HepG2 (cell line): ENCODE data around the gene TEKT2. TPM values are rescaled to one million over a fixed set of nuclear protein-coding genes. Genes with fewer than 3 reads are reported as not detected.

ENCODE experiments used
- ATAC-seq: fragments of 200-7000 bp; cut with Tn5 transposase; 3 replicates; pipeline ENCODE4 v1.9.1; 2020; ENCODE audit warnings: mild to moderate bottlenecking, moderate library complexity
- BruUV-seq: library from RNA; stranded (reverse); fragments of 400-500 nt; replicated peaks from 2 replicates; lab custom pipeline; 2021; lab: Mats Ljungman, UMichigan
- CTCF ChIA-PET: fragments of 300-600 bp; formaldehyde crosslinking; extraction: SDS; loops from one replicate; lab custom pipeline; 2021; ENCODE audit warnings: low total read pairs, inconsistent platforms, low intra/inter-chr PET ratio; lab: Yijun Ruan, JAX
- POLR2A ChIA-PET: fragments of 350-600 bp; sonication (Branson Sonifier 250); formaldehyde crosslinking; loops from one replicate; lab custom pipeline; 2020; ENCODE audit warnings: antibody characterized with exemption, inconsistent platforms; lab: Yijun Ruan, JAX
- DNase-seq: peaks from one replicate; pipeline ENCODE4 v3.0.0-alpha.2; 2015; ENCODE audit warnings: low spot score
- FAIRE-seq: peaks from 3 replicates; lab custom pipeline; 2011; peaks lifted over from hg19 to GRCh38; lab: Jason Lieb, UNC
- H2AFZ ChIP-seq: one replicate; pipeline ENCODE4 v1.6.1; 2011; ENCODE audit warnings: low read length, inconsistent platforms
- H3K27ac ChIP-seq: fragments of 300-600 bp; 3 replicates; pipeline ENCODE4 v1.8.0; 2011; ENCODE audit warnings: mixed run types, mild to moderate bottlenecking, mixed read lengths, low read length, inconsistent platforms; ENCODE audit not compliant: insufficient read depth; ENCODE audit errors: extremely low read length
- H3K27me3 ChIP-seq, 2 experiments: fragments of 200-600 bp in 1 of 2; 2 replicates in 1 of 2; 3 replicates in 1 of 2; pipeline versions ENCODE4 v1.6.0 to v1.8.0; 2011; ENCODE audit warnings: low read length in 2 of 2, mild to moderate bottlenecking in 2 of 2, moderate library complexity in 2 of 2, inconsistent platforms in 1 of 2; ENCODE audit not compliant: insufficient read depth in 2 of 2, control insufficient read depth in 1 of 2
- H3K36me3 ChIP-seq, 2 experiments: fragments of 200-600 bp in 1 of 2; replicated peaks in 1 of 2; 2 replicates in 1 of 2; 3 replicates in 1 of 2; pipeline versions ENCODE4 v1.5.1 to v1.8.0; 2011; ENCODE audit warnings: low read length in 2 of 2, inconsistent platforms in 1 of 2; ENCODE audit not compliant: insufficient read depth in 2 of 2, control insufficient read depth in 1 of 2
- H3K4me1 ChIP-seq: 2 replicates; pipeline ENCODE4 v1.5.1; 2012; ENCODE audit warnings: low read length, inconsistent platforms; ENCODE audit not compliant: insufficient read depth
- H3K4me2 ChIP-seq: 2 replicates; pipeline ENCODE4 v1.6.0; 2011; ENCODE audit warnings: low read depth, low read length, inconsistent platforms
- H3K4me3 ChIP-seq, 3 experiments: fragments of 200-600 bp in 1 of 3; sonication (generic), shearing (Covaris generic) in 1 of 3; replicated peaks in 1 of 3; 2 replicates each; pipeline ENCODE4 v1.5.1; 2011 to 2016; ENCODE audit warnings: low read length in 3 of 3, inconsistent platforms in 2 of 3, low read depth in 2 of 3, mild to moderate bottlenecking in 2 of 3, control low read depth in 1 of 3, mixed read lengths in 1 of 3; ENCODE audit not compliant: insufficient read depth in 1 of 3
- H3K79me2 ChIP-seq: one replicate; pipeline ENCODE4 v1.6.1; 2011; ENCODE audit warnings: low read length, inconsistent platforms; ENCODE audit not compliant: insufficient read depth
- H3K9ac ChIP-seq: 2 replicates; pipeline ENCODE4 v1.6.0; 2011; ENCODE audit warnings: mild to moderate bottlenecking, low read depth, low read length, inconsistent platforms; ENCODE audit not compliant: insufficient read depth
- H3K9me3 ChIP-seq: 2 replicates; pipeline ENCODE4 v1.5.1; 2012; ENCODE audit warnings: mild to moderate bottlenecking, low read length
- H4K20me1 ChIP-seq: 2 replicates; pipeline ENCODE4 v1.6.0; 2011; ENCODE audit warnings: inconsistent platforms, mild to moderate bottlenecking, low read length, moderate library complexity; ENCODE audit not compliant: insufficient read depth
- ARID3A ChIP-seq: IDR thresholded peaks from 2 replicates; pipeline ENCODE4 v1.6.1; 2012; ENCODE audit warnings: low read depth, low read length, improper control_type of control experiment
- BRF2 ChIP-seq: sonication (generic); formaldehyde crosslinking; IDR thresholded peaks from 2 replicates; pipeline ENCODE4 v1.8.1; 2022; ENCODE audit warnings: mild to moderate bottlenecking, missing genetic modification reagents
- ETV5 ChIP-seq: IDR thresholded peaks from 2 replicates; pipeline ENCODE4 v1.6.1; 2018; ENCODE audit warnings: missing biosample characterization, missing genetic modification reagents, inconsistent platforms, borderline replicate concordance
- KLF9 ChIP-seq: IDR thresholded peaks from 2 replicates; pipeline ENCODE4 v1.6.1; 2016; ENCODE audit warnings: low read depth
- RBFOX2 ChIP-seq: fragments of 200-400 bp; formaldehyde crosslinking; IDR thresholded peaks from 2 replicates; pipeline ENCODE4 v1.6.1; 2017; ENCODE audit warnings: low read depth, mild to moderate bottlenecking, low read length
- ZNF432 ChIP-seq: sonication (generic); formaldehyde crosslinking; IDR thresholded peaks from 2 replicates; pipeline ENCODE4 v1.5.0; 2020; ENCODE audit warnings: missing genetic modification reagents, mild to moderate bottlenecking, borderline replicate concordance
- ZNF496 ChIP-seq: sonication (generic); formaldehyde crosslinking; IDR thresholded peaks from 2 replicates; pipeline ENCODE4 v1.8.1; 2023; ENCODE audit warnings: mild to moderate bottlenecking, moderate library complexity, missing genetic modification reagents; ENCODE audit not compliant: insufficient replicate concordance
- ZNF788 ChIP-seq: sonication (generic); formaldehyde crosslinking; IDR thresholded peaks from 2 replicates; pipeline ENCODE4 v1.5.0; 2020; ENCODE audit warnings: mild to moderate bottlenecking, missing genetic modification reagents, borderline replicate concordance
- WGBS: methylation state at CpG from one replicate; pipeline ENCODE4 v1.1.6; 2017; ENCODE audit warnings: low lambda C conversion rate; 5-methylcytosine and 5-hydroxymethylcytosine counted together
- in situ Hi-C: cut with HindIII; loops from 2 replicates; pipeline ENCODE4 v1.10.0; 2017; ENCODE audit warnings: low pct_unique_long_range_greater_than_20kb; ENCODE audit not compliant: extremely low pct_ligation_motif_present
- intact Hi-C: fragments of 100-400 bp; cut with micrococcal nuclease; formaldehyde crosslinking; loops from one replicate; pipeline ENCODE4 v1.10.0; 2022; ENCODE audit not compliant: unreplicated experiment
- polyA plus RNA-seq, 8 experiments: library from polyadenylated mRNA; depleted of rRNA in 3 of 8; stranded (reverse) in 7 of 8; unstranded in 1 of 8; fragments of >200 nt; fragmentation: Illumina TruSeq in 4 of 8; extraction: Trizol in 4 of 8; gene quantifications; 2 replicates each; pipeline versions ENCODE4 v1.2.1 to v1.2.3, GENCODE V29; 2011 to 2016; ENCODE audit warnings: low read depth in 4 of 8, missing spikeins in 1 of 8, mixed read lengths in 1 of 8; ENCODE audit not compliant: insufficient read depth in 1 of 8
- total RNA-seq, 5 experiments: library from RNA; depleted of rRNA; stranded (reverse); fragments of >200 nt; fragmentation: Illumina TruSeq; extraction: Trizol; gene quantifications; 2 replicates each; pipeline ENCODE4 v1.2.3, GENCODE V29; 2016; ENCODE audit warnings: low read depth in 1 of 5

The TEKT2 gene
- total and polyA plus RNA-seq, 2 of the 13 experiments (the other 11 are each of a cell fraction or from before 2014, with no cell fraction given): 0.31 to 0.38 TPM

GRCh38 chr1:36080801-36081200 is 3.1 kb upstream of the TEKT2 start:
- H3K27me3 ChIP-seq: peaks cover 0 to 2% of the 10 kb centered on the region in 2 experiments; a peak in 1 of 5 replicates
- no peaks in the 10 kb centered on the region for H3K79me2 ChIP-seq
- ATAC-seq: no peak
- no peak overlapping the region for H2AFZ ChIP-seq
- no peaks in the 10 kb centered on the region for H4K20me1 ChIP-seq
- no peak overlapping the region for H3K27ac ChIP-seq
- FAIRE-seq: no peak
- no TSS peak for BruUV-seq
- ChIA-PET POLR2A (no interaction called here), CTCF (no interaction called here)
- WGBS: 20% methylated on average over 6 of the region's 6 CpGs
- no peak overlapping the region for H3K4me3 ChIP-seq
- no peak for DNase-seq
- intact Hi-C loops: no loop called here
- no peaks in the 10 kb centered on the region for H3K9me3 ChIP-seq
- H3K4me1 ChIP-seq: 0 out of 2 replicates have a peak, but pooled peaks cover 7% of the 10 kb centered on the region
- no peaks in the 10 kb centered on the region for H3K36me3 ChIP-seq
- in situ Hi-C loops: no loop called here
- TF ChIP-seq KLF9 (CRISPR knock-in tag) (no peak), BRF2 (no peak), RBFOX2 (no peak), ZNF432 (CRISPR knock-in tag) (no peak), ZNF496 (no peak), ARID3A (no peak), ZNF788 (CRISPR knock-in tag) (no peak), ETV5 (CRISPR knock-in tag) (no peak)
- no peak overlapping the region for H3K9ac ChIP-seq
- H3K4me2 ChIP-seq: no peak overlapping the region
